Middle frontal gyrus (tissue), 1 donor: ENCODE results near the gene PPARG.
"Not testable (repeated sequence)": the region's sequence is repeated elsewhere in the genome, so short reads cannot be mapped to it uniquely, and the experiment has no call there.

Source experiments
- DNase-seq: peaks from one replicate; pipeline ENCODE4 v3.0.0-alpha.2; 2015; ENCODE audit warnings: low spot score; ENCODE audit errors: extremely low spot score

PPARG gene

DNA sequence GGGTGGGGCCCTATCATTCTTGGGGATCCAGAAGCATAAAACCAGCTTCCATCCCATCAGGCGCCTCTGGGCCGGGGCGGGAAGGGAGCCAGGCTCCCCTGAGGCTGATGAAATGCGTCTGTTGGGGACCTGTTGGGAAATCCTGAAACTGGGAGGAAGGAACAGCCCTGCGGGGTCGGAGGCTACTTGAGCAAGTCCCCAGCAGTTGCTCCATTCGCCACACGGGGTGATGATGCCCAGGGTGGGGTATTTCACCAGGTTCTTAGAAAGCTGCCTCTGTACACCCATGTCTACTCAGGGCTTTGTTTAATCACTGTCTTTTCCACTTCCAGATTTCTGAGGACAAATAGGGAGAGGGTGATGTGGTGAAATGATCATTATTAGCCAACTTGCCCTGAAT lies 170.0 kb downstream of the PPARG start:
- DNase-seq = no peak

- DNase-seq = no peak
Measured at GRCh38 chr3:12460127-12460526, 171.3 kb downstream of the PPARG start.

DNA sequence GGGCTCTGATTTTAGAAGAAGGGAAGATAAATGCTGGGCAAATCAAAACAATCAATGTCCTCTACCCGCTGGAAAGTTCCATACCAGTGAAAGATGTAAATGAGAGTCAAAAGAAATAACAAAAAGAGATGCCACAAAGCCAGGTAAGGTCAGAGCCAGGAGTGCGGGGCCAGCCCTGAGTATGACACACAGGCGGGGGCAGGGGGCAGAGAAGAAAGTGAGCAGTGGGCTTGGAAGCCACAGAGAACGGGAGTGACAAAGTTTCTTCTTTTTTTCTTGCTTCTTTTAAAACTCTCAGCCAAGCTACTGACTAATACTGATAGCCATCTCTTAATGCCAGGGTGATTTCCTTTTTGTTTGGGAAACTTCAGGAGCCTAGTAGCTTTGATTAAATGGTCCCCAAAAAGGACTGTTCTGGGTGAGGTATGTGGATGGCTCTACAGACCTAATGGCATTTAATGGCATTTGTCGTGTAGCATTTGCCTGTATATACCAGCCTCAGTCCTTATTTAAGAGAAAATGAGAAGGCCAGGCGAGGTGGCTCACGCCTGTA lies 172.3 kb downstream of the PPARG start:
- no peak for DNase-seq

GRCh38 chr3:12462159-12462947 lies 173.5 kb downstream of the PPARG start:
- no peak for DNase-seq

DNA sequence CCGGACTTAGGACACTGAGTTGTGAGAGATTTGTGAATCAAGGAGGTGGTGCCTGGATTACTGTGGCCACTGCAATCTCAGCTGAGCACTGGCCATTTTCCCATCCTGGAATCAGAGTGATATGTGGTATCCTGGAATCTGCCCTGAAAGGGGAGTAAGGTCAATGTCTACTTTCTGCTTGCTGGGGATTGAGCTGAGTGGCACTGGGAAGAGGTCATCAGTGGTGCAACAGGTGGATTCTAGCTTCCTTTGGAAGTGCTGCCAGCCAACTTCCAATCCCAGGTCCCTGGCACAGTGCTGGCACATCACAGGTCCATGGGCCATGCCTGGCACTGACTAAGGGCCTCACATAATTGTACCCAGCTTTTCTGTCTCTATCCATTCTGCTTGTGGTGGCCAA lies 174.8 kb downstream of the PPARG start:
- no peak for DNase-seq

DNA sequence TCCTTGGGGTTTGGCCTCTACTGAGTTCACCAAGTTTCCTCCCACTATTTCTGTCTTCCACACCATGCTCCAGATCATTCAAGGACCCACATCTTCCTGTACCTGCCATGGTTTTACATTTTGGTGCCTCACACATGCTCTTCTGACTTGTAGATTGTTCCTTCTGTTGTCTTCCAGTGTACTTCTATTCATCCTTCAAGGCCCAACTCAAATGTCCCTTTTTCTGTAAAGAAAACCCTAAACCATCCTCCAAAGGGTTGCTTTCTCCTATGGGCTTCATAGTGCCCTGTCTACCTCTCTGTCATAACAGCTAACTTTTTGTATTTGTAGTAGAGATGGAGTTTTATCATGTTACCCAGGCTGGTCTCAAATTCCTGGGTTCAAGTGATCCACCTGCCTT lies 175.3 kb downstream of the PPARG start:
- DNase-seq = no peak

GRCh38 chr3:12465151-12465835 lies 176.4 kb downstream of the PPARG start:
- DNase-seq = no peak

DNA sequence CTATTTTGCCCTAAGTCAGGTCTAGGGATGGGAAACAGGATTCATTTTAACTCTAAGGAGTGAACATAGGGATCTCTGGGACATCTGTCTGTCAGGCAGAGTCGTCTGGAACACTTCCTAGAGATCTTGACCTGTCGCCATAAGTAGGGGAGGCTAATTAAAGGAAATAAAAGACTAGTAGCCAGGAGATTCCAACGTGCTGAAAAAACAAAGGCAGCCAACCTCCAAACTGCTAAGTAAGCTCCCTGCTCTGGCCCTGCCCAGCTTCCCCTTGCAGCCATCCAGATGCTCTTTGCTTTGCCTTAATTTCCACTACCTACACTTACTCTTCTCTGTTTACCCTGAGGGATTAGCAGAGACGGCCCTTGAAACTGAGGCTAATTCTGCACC lies 177.0 kb downstream of the PPARG start:
- no peak for DNase-seq

GRCh38 chr3:12467746-12468145 lies 178.9 kb downstream of the PPARG start:
- no peak for DNase-seq

DNA sequence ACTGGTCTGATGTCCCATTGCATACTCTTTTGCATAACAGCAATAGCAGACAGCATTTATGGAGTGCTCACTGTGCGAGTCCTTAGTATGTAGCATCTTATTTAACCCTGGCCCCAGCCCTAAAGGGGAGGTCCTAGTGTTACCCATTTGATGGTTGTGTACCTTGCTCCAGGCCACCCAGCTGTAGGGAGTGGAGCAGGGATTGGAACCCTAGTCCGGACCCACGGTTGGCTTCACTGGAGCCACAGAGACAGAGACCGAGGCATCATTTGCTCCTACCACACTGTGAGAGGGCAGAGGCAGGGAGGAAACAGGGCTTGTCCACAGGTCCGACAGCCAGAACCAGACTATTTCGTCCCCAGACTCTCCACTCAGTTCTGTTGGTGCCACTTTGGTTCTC lies 179.4 kb downstream of the PPARG start:
- DNase-seq = no peak

DNA sequence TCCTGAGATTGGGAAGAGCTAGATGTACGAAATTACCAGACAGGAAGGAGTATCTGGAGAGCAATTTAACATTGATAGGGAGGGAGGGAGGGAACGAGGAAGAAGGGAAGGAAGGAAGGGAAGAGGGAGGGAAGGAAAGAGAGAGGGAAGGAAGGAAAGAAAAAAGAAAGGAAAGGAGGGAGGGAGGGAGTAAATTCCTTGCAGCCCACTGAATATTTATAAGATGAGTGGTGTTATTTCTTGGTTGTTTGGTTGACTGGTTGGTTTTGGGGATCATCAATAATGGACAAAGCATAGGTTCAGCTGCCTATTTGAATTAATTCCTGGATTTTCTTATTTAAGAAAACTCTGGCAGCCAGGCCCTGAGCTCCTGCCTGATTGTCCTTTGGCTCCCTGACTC lies 179.9 kb downstream of the PPARG start:
- no peak for DNase-seq

GRCh38 chr3:12469222-12469621 lies 180.4 kb downstream of the PPARG start:
- not testable (repeated sequence) for DNase-seq

- no peak for DNase-seq
Measured at GRCh38 chr3:12470111-12470510, 181.2 kb downstream of the PPARG start.

GRCh38 chr3:12470680-12471079 lies 181.8 kb downstream of the PPARG start:
- no peak for DNase-seq

- no peak for DNase-seq
Measured at GRCh38 chr3:12471241-12471640, 182.4 kb downstream of the PPARG start.

DNA sequence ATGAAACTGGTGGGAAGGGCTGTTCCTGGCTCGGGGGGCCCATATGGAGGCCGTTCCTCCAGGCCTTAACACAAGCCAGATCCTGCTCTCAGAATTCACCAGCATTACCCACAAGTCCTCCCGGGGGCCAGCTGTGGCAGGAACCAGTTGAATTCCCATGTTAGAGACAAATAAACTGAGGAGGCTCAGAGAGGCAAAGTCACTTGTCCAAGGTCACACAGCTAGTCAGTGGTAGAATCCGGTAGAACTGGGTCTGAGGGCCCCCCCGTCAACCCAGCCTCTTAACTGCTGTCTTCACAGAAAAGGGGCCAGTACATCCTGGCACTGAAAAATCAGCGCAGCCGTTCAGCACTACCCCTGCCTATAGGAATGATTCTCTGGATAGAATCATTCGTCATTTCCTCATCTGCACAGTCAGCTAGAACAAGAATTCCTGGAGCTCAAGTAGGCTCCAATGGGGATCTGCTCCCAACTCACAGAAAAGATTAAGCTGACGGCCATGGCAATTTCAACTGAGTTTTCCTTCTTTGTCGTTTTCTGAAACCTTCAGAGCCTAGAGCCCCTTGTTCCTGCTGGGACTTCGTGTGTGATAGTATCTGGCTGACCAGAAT lies 183.2 kb downstream of the PPARG start:
- DNase-seq = no peak

DNA sequence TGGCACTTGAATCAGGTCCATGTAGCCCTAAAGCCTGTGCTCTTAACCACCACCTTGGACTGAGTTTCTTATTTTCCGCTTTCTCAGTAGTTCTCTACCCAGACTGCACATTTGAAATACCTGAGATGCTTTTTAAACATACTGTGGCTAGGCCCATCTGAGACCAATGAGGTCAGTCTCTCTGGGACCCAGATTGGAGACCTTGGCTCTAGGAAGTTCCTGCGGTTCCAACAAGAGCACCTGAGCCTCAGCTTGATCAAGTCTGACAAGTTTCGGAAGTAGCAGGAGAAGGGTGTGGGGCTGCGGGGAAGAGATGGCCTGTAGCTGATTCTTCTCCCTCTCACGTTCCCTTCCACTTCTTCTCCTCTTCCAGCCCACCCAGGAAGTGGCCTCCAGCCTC lies 183.9 kb downstream of the PPARG start:
- DNase-seq = no peak

GRCh38 chr3:12473511-12473910 lies 184.6 kb downstream of the PPARG start:
- no peak for DNase-seq

GRCh38 chr3:12476238-12476897 lies 187.5 kb downstream of the PPARG start:
- DNase-seq = no peak

GRCh38 chr3:12477256-12477655 lies 188.4 kb downstream of the PPARG start:
- no peak for DNase-seq

GRCh38 chr3:12478326-12478725 lies 189.5 kb downstream of the PPARG start:
- no peak for DNase-seq

GRCh38 chr3:12479198-12479597 lies 190.3 kb downstream of the PPARG start:
- not testable (repeated sequence) for DNase-seq
